ENCODE results near the gene ANO9. TPM values are rescaled to one million over a fixed set of nuclear protein-coding genes. Genes with fewer than 3 reads are reported as not detected.
A peak's percentile ranks its signal among the peaks of the same experiment; 100 is the strongest.

The ANO9 gene
- total and polyA plus RNA-seq, 2 experiments from 2014 or later: 9.0 to 10.2 TPM

DNA sequence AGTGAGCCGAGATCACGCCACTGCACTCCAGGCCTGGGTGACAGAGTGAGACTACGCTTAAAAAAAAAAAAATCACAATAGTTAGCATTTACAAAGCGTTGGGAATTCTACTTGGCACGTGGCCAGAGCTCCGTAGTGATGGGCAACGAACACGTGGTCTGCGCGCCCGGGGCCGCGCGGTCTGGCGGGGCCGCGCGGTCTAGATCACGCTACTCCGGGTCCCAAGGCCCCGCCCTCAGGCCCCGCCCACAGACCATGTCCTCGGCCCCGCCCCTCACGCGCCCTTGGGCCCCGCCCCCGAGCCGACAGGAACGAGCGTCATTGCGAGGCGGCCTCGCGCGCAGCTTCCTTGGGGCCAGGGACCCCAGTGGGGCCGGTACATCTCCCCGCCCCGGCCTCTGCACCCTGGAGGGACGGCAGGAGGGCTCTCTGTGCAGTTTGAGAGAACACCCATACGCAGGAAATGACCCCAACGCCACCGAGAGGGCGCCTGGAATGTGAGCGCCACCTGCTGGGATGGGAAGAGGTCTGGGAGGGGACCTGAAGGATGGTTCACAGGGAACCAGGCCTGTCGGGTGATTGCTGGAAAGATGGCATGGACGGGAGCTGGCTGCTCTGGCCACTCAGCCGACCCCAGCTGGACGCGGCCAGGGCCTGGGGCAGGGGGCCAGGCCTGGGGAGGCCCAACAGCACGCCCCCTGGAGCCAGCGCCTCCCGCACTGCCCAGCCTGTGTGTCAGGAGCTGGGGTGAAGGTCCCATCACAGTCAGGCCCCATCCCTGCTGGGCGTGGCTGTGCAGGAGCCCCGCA lies 6.3 kb upstream of the ANO9 start:
- Mint-ChIP-seq H3K4me3 (peak overlapping the region; percentile 86), H3K4me1 (peaks cover 17% of the 10 kb centered on the region), H3K27me3 (ENCODE audit: insufficient read depth, low read depth, poor library complexity) (peaks cover 25% of the 10 kb centered on the region), H3K27ac (peak overlapping the region; percentile 95), H3K36me3 (ENCODE audit: low read depth) (peaks cover 11% of the 10 kb centered on the region), H3K9me3 (no peaks in the 10 kb centered on the region)
- peaks cover 11% of the 10 kb centered on the region for H4K20me1 ChIP-seq (replicated peaks; ENCODE audit: insufficient read depth)
- H3K27me3 ChIP-seq (ENCODE audit: insufficient read depth): no peaks in the 10 kb centered on the region
- peaks cover 21% of the 10 kb centered on the region for H3K4me1 ChIP-seq (ENCODE audit: insufficient read depth)
- peak; percentile 98 for DNase-seq (ENCODE audit: low spot score)
- peaks cover 28% of the 10 kb centered on the region for H3K79me2 ChIP-seq (replicated peaks; ENCODE audit: insufficient read depth)
- ATAC-seq: peak; percentile 39
- peak overlapping the region; percentile 90 for H3K4me3 ChIP-seq
- H3K36me3 ChIP-seq (ENCODE audit: insufficient read depth): no peaks in the 10 kb centered on the region; the same call in 1 of the 2 replicates
- H2AFZ ChIP-seq: peak overlapping the region; percentile 96
- H3K9me2 ChIP-seq (ENCODE audit: insufficient read depth): no peaks in the 10 kb centered on the region
- peaks cover 21% of the 10 kb centered on the region for H3F3A ChIP-seq (replicated peaks; ENCODE audit: low read depth)
- H3K4me2 ChIP-seq: peak overlapping the region; percentile 88
- TF ChIP-seq, protein P1, sequence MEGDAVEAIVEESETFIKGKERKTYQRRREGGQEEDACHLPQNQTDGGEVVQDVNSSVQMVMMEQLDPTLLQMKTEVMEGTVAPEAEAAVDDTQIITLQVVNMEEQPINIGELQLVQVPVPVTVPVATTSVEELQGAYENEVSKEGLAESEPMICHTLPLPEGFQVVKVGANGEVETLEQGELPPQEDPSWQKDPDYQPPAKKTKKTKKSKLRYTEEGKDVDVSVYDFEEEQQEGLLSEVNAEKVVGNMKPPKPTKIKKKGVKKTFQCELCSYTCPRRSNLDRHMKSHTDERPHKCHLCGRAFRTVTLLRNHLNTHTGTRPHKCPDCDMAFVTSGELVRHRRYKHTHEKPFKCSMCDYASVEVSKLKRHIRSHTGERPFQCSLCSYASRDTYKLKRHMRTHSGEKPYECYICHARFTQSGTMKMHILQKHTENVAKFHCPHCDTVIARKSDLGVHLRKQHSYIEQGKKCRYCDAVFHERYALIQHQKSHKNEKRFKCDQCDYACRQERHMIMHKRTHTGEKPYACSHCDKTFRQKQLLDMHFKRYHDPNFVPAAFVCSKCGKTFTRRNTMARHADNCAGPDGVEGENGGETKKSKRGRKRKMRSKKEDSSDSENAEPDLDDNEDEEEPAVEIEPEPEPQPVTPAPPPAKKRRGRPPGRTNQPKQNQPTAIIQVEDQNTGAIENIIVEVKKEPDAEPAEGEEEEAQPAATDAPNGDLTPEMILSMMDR (conservative IDR thresholded peaks at IDR 0.05; ENCODE audit: low read depth in 2 of 2): peak; percentile 71 to 83
- TF ChIP-seq POLR2AphosphoS5 (IDR thresholded peaks at IDR 0.05; ENCODE audit: low read depth) (peak; percentile 86), EZH2 (IDR thresholded peaks at IDR 0.05; ENCODE audit: low read depth, unreplicated experiment) (no peak), CREB1 (CRISPR knock-in tag; IDR thresholded peaks at IDR 0.05; ENCODE audit: low read depth) (peak; percentile 54)
- H3K27ac ChIP-seq (ENCODE audit: low read depth): peak overlapping the region; percentile 92

DNA sequence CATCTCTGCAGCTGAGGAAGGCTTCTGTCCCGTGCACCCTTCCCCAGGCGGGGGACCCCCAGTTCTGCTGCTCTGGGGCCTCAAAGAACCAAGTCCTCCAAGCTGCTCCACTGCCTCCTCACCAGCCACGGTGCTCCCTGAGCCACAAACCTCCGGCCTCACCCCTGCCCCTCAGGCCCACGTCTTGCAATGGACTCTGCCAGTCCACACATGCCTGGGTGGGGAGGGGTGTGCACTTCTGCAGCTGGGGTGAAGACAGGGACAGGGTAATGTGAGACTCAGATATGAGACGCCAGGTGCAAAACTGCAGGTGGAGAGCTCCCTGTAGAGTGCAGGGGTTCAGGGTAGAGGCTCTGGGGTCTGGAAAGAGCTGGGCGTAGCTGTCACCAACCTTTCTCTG lies 5.1 kb upstream of the ANO9 start:
- peaks cover 15% of the 10 kb centered on the region for H3K79me2 ChIP-seq (replicated peaks; ENCODE audit: insufficient read depth)
- Mint-ChIP-seq H3K4me3 (no peak overlapping the region; the same call in 2 of the 3 replicates), H3K9me3 (no peaks in the 10 kb centered on the region), H3K36me3 (ENCODE audit: low read depth) (peaks cover 7% of the 10 kb centered on the region; the same call in 2 of the 3 replicates), H3K4me1 (peaks cover 17% of the 10 kb centered on the region), H3K27me3 (ENCODE audit: insufficient read depth, low read depth, poor library complexity) (peaks cover 29% of the 10 kb centered on the region), H3K27ac (no peak overlapping the region)
- H3K4me1 ChIP-seq (ENCODE audit: insufficient read depth): peaks cover 21% of the 10 kb centered on the region
- no peak overlapping the region for H3K4me3 ChIP-seq
- no peak overlapping the region for H3K27ac ChIP-seq (ENCODE audit: low read depth)
- TF ChIP-seq ZNF331 (CRISPR knock-in tag; IDR thresholded peaks at IDR 0.05; ENCODE audit: low read depth) (no peak), POLR2AphosphoS5 (IDR thresholded peaks at IDR 0.05; ENCODE audit: low read depth) (no peak), ZNF114 (CRISPR knock-in tag; IDR thresholded peaks at IDR 0.05) (no peak), NANOG (IDR thresholded peaks at IDR 0.05; ENCODE audit: borderline replicate concordance) (no peak), JUNB (IDR thresholded peaks at IDR 0.05; ENCODE audit: unreplicated experiment) (no peak)
- TF ChIP-seq, protein P1 (conservative IDR thresholded peaks at IDR 0.05; ENCODE audit: low read depth in 2 of 2): no peak
- no peaks in the 10 kb centered on the region for H3K27me3 ChIP-seq (ENCODE audit: insufficient read depth)
- H3K4me2 ChIP-seq: no peak overlapping the region
- no peaks in the 10 kb centered on the region for H3K9me2 ChIP-seq (ENCODE audit: insufficient read depth)
- H3K36me3 ChIP-seq (ENCODE audit: insufficient read depth): no peaks in the 10 kb centered on the region
- peaks cover 25% of the 10 kb centered on the region for H3F3A ChIP-seq (replicated peaks; ENCODE audit: low read depth)
- H2AFZ ChIP-seq: no peak overlapping the region
- no peak for ATAC-seq
- H4K20me1 ChIP-seq (replicated peaks; ENCODE audit: insufficient read depth): peaks cover 8% of the 10 kb centered on the region
- no peak for DNase-seq (ENCODE audit: low spot score)
